GM15510 (cell line): ENCODE results near the gene ARL13B.

Experiments used
- POLR2A ChIP-seq: IDR thresholded peaks from 3 replicates; pipeline ENCODE4 v1.6.1; 2011; ENCODE audit warnings: borderline replicate concordance; ENCODE audit not compliant: insufficient read length; ENCODE audit errors: extremely low read depth

ARL13B gene

GRCh38 chr3:93988764-93989163 lies 8.8 kb downstream of the ARL13B start:
- TF ChIP-seq POLR2A = no peak

DNA sequence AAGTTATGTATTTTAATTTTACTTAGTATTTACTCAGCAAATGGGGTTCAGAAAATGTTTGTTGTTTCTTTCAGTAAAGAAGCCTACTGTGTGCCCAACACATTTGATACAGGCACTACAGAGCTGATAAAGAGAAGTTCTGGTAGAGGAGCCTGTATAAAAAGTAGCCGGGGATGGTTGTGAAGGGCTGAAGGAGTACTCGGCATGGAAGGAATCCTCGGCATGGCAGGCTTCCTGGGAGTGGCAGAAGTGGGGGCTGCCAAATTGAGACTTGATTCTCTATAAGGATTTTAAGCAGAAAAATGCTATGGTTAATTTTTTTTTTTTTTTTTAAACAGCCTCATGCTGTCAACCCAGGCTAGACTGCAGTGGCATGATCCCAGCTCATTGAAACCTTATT lies 9.3 kb downstream of the ARL13B start:
- no peak for TF ChIP-seq POLR2A

GRCh38 chr3:93991631-93992030 lies 11.7 kb downstream of the ARL13B start:
- no peak for TF ChIP-seq POLR2A

DNA sequence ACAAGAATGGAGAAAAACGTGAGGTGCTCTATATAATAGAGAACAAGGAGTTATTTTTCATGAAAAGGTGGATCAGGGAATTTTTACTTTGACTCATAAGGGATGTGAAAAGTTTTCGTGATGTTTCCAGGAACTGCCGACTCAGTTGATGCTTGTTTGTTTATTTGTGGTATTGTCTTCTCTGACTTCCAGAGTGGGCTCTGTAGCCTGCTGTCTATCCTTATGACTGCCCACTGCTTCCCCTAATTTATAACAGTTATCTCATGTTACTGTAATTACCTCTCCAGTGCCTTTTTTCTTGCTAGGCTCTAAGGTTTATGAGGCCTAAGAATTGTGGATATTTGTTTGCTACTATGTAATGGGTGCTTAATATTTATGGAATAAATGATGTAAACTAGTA lies 12.3 kb downstream of the ARL13B start:
- TF ChIP-seq POLR2A = no peak

DNA sequence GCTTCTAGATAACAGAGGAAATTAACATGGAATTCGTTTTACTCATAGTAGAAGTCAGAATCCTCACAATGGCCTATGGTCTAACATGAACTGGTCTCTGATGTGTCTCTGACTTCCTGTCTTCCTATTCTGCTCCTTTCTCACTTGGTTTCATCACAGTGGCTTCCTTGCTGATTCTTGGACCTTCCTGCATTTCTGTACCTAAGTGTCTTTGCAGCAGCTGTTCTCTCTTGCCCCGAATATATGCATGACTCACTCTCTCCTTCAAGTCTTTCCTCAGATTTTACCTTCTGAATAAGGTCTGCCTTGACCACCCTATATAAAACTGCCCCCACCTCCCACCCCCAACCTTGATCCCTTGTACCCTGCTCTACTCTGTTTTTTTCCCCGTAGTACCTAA lies 14.1 kb downstream of the ARL13B start:
- no peak for TF ChIP-seq POLR2A

- TF ChIP-seq POLR2A = no peak
These were observed 21.2 kb downstream of the ARL13B start for GRCh38 chr3:94001191-94001590.

DNA sequence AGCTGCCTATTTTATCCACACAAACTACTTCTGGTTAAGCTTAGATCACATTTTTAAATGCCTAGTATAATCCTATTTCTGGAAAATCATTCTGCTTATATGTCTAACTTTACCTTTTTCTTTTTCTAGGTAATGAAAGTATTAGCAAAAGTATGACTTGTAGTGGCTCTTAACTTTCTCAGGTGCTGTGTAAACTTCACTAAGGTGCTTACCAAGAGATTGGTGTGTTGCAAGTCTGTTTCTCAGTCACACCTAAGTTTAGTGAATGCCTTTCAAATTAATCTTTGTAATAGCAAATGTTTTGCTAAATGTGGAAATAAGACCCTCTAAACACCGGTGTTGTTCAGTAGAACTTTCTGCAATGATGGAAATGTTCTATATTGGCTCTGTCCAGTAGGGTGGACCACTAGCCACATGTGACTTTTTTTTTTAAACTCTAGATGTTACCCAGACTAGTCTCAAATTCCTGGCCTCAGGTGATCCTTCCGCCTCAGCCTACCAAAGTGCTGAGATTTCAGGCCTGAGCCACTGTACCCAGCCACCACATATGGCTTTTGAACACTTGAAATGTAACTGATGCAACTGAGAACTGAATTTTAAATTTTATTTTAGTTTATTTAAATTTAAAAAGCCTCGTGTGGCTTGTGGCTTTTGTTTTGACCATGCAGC lies 22.0 kb downstream of the ARL13B start:
- TF ChIP-seq POLR2A = no peak

- TF ChIP-seq POLR2A = no peak
These were observed 24.5 kb downstream of the ARL13B start for GRCh38 chr3:94004301-94004910.

GRCh38 chr3:94008253-94008652 lies 28.3 kb downstream of the ARL13B start:
- TF ChIP-seq POLR2A = no peak

DNA sequence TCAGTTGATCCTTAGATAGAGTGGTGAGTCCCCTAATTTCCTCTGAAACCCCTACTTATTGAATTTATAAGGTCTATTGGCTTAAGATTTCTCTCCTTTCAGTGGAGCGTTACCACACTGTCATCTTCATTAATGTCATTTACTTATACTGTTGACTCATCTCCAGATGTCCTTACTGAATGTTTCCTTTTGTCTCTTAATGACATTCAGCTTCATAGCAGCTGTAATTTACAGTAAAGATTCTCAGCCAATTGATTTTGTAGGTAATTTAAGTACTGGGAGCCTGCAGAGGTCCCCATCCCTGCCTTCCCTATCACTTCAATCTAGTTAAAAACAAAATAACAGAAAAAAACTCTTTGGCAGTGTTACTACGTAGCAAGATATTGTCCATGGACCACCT lies 29.7 kb downstream of the ARL13B start:
- TF ChIP-seq POLR2A = no peak

GRCh38 chr3:94011233-94011711 lies 31.3 kb downstream of the ARL13B start:
- no peak for TF ChIP-seq POLR2A

DNA sequence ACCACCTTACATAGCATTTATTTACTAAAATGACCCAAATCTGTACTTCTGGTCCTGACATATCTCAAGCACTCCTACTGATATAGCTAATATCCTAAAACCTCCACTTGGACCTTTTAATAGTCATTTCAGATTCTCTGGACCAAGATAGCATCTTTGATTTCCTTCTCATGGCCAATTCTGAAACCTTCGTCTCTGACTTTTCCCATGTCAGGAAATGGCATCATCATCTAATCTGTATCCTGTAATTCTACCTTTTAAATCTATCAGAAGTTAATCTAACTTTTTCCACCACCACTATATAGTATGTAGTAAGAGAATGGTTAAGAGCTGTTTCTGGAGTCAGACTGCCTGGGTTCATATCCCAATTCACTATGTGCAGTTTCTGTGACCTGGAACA lies 32.2 kb downstream of the ARL13B start:
- TF ChIP-seq POLR2A = no peak

GRCh38 chr3:94015025-94015424 lies 35.1 kb downstream of the ARL13B start:
- TF ChIP-seq POLR2A = no peak

DNA sequence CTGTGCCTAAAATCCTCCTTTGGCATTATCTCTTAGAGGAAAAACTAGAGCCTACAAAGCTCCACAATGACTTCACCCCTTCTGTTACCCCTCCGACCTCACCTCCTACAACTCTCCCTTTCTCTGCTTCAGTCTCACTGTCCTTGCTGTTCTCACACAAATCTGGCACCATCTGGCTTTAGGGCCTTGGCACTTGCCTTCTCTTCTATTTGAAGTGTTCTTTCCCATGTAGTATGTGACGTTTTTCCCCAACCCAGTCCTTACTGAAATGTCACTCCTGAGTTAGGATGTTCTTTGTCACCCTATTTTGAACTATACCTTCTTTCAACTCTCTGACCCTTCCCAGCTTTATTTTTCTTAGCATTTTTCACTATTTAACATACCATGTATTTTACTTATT lies 39.7 kb downstream of the ARL13B start:
- TF ChIP-seq POLR2A = no peak

DNA sequence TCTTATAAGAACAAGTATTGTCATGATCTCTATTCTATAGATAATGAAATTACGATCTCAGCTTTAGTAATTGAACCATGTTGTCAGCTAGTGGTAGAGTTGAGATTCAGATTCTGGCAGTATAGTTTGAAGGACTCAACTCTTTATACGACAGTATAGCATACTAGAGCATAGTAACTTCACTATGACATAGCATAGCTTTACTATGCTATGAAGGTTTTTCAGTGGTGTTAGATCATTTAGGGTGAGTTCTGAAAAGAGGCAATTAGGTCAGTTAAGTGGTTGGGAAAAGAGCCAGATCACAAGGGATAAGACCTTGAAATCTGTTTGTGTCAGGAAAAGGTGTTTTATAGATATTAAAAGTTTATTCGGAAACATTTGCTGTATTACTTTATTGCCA lies 40.3 kb downstream of the ARL13B start:
- TF ChIP-seq POLR2A = no peak

DNA sequence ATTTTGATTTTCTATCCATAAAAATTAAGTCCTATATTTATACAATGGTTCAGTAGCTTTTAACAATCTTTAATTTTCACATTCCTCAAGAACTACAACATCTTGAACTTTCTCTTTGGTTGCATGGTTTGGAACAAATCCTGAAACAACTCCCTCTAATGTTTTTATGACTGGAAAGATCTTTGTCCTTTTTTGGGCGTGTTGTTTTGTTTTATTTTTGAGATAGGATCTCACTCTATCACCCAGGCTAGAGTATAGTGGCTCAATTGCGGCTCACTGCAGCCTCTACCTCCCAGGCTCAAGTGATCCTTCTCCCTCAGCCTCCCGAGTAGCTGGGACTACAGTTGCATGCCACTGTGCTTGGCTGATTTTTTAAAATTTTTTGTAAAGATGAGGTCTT lies 44.4 kb downstream of the ARL13B start:
- no peak for TF ChIP-seq POLR2A
